GOT3 (cell line): ENCODE measurements around the gene BNC2.
"Not testable (repeated sequence)": the region's sequence is repeated elsewhere in the genome, so short reads cannot be mapped to it uniquely, and the experiment has no call there.

Source experiments
- DNase-seq: peaks from one replicate; lab custom pipeline; 2025; ENCODE audit warnings: mixed read lengths; lab: John Stamatoyannopoulos, UW

Gene BNC2

DNA sequence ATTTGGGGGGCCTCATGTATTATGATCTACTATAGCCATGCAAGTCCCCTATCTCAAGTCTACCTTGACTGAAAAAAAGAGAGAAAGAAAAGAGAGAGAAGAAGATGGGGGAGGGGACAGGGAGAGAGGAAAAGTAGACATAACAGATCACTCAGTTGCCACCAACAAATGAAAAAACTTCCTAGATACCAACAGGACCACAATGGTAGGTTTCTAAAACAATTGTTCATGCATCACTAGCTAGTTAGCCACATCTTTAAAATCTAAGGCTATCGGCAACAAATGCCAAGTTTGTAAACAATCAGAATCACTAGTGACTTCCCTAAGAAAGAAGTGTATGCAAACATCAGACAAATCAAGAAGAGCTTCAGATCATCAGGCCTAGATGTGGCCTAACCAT lies 328.2 kb downstream of the BNC2 start:
- DNase-seq = no peak

DNA sequence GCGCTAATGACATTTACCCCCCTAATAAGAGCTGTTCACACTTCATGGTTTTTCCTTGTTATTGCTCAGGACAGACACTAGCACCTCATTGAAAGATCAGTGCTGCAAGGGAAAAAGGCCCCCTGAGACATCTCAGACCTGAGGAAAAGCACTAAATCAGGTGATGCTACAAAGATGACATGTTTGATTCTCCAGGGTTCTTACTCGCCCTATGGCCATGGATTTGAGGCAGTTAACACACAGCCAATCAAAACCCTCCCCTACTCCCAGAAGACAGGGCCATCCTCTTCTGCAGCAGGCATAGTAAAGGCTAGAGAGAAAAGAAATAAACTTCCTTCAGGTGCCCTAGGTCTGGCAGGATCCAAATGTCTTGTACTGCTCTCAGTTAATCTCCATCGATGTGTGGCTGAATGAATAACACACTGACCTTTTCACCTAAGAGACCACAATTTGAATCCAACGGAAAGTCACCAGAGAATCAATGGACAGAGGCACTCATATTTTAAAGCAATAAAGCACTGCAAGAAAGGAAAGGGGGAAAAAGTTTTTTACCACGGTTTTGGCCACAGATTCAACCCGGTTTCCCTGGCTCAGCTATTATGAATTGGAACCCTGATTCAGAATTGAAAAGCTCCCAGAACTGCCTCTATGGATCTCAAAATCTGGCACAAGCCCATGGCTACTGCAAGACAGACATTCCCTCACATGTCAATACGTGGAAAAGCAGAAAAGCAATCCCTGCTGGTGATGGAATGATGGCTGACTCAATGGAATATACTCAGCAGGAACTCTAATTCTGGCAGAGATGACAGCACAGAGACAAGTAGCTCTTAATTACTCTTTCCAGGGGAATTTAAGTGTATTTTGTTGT lies 329.5 kb downstream of the BNC2 start:
- no peak for DNase-seq

DNA sequence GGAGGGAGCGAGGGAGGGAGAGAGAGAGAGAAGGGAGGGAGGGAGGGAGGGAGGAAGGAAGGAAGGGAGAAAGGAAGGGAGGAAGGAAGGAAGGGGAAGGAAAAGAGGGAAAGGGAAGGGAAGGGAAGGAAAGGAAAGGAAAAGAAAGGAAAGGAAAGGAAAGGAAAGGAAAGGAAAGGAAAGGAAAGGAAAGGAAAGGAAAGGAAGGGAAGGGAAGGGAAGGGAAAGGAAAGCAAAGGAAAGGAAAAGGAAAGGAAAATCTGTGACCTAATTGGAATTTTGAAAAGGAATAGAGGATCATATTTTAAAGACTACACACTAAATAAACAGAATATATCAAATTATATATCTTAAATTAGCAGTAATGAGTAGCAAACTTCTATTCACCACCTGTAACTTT lies 330.8 kb downstream of the BNC2 start:
- DNase-seq = not testable (repeated sequence)

GRCh38 chr9:16535555-16535954 lies 334.9 kb downstream of the BNC2 start:
- DNase-seq = no peak

DNA sequence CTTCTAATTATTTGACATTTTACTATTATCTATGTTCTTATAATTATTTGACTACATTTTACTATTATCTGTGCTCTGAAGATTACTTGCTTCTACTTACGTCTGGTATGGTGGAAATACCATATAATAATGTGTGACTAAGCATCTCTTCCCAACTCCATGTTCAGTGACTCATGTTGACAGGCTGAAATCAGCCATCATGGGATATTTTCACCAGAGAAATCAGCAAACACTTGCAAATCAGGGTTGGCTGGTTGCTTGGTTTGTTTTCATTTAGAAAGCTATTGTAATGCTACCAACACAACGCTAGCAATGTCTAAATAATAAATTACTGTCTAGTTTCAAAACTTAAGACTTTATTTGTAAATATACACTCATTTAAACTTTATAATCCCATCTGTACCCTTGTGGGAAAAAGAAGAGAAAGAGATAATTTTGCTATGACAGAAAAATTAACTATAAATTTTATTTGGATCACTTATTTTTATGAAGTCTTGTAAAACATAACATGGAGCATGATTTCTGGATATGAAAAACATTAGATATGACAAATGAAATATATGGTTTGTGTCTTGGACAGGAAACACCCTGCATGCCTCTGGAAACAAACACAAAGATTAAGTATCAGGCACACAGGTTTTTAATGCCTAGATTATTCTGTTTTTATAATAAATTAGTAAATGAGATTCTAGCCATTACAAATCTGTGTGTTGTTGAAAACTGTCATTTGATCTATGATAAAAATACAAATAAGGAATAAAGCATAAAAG lies 337.6 kb downstream of the BNC2 start:
- DNase-seq = no peak

GRCh38 chr9:16532272-16532671 lies 338.2 kb downstream of the BNC2 start:
- no peak for DNase-seq

DNA sequence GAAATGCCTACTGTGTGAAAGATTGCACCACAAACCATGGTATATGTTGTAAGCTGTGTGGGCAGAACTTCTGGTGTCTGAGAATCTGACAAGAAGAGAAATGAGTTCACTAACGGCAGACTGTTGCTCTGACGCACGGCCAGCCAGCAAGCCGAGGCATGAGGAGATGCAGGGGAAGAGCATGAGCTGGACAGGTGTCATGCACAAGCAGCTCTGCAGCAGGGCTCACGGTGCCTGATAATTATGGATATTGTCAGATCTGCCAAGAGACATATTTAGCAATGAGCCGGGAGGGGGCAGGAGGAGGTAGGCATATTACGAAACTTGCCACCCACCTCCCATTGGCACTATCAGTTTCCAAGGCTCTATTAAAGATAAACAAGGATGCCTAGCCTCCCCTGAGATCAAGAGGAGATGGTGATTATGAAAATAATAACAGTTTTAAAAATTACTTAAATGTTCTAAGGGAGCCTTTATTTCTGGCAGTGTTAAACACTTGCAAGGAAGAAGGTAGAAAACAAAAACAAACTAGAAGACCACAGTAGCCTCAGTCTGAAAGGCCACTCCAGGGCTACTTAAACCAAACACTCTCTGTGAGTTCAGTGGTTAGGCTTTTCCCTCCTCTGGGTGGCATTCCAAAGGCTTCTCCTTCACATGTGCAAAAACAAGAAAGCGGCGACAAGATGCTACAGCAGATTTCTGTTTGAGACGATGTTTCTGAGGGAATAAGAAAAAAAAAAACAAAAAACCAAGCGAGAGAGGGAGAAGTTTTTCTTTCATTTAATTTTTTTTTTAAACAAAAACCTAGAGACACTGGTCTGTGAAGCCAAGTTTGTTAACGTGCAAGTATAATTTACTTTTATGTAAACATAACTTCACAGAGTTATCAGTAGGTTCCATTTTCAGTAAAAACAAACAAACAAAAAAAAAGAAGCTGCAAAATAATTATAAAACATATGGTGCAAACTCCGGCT lies 339.5 kb downstream of the BNC2 start:
- no peak for DNase-seq

DNA sequence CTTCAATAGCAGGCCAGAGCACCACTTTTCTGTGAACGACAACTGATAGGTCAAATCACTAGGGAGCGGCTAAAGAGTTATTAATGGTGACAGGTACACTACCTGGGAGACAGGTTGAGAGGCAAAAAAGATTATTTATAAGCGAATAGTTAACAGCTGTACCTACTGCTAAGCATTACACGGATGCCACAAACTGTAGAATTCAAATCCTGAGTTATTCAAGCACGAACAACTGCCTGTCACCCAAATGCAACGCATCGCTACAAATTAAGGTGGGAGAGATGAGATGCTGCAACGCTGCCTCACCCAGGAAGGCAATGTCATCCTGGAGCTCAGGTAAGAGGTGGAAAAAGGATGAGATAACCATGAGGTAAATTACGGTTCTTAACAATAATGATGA lies 342.9 kb downstream of the BNC2 start:
- DNase-seq = no peak

GRCh38 chr9:16526380-16526779 lies 344.1 kb downstream of the BNC2 start:
- no peak for DNase-seq

DNA sequence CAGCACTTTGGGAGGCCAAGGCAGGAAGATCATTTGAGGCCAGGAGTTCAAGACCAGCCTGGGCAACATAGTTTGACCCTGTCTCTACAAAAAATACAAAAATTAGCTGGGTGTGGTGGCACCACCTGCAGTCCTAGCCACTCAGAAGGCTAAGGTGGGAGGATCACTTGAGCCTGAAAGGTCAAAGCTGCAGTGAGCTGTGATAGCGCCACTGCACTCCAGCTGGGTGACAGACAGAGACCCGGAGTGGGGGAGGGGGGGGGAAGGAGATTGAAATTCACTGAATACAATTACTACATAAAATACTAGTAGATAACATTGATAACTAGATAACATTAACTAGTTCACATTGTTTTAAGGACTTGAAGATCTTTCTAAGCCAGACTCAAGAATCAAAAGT lies 345.6 kb downstream of the BNC2 start:
- DNase-seq = no peak

DNA sequence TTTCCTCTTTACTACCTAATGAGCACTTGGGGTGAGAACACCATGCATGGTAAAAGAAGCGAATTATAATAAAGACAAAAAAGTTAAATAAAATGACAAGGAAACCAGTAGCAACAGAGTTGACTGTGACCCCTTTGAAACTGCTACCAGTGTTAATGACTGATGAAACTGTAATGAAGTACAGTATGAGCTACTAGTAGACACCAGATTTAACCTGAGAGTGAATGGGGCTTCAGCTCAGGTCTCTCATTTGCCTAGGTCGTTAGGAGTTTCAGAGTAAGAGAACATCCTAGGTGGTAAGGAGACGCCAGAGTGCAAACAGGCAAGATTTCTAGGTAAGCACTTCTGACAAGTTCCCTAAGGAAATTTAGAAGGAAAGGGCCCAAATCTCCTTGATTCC lies 346.4 kb downstream of the BNC2 start:
- no peak for DNase-seq

DNA sequence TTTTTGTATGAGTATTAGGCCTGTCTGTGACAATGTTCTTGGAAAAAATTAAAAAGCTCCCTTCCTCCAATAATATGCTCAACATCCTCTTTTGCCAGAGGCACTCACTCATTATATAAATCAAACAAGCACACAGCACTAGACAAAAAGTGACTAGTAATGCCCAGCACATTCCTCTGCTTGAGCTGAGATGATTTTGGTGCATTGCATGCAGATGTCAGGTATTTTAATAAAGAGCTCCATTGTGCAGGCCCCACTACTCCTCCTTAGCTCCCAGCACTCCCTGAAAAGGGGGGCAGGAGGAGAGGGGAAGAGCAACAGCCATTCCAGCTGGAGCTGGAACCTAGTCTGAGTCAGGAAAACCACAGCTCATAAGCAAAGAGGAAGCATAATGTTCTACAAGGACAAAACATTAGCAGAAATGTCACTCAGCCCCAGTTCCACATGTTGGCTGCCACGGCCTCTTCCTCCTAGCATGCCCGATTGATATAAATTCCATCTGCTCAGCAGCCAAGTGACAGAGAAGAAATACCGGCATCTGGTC lies 348.5 kb downstream of the BNC2 start:
- DNase-seq = no peak

- no peak for DNase-seq
Observed at GRCh38 chr9:16519001-16519400, 351.5 kb downstream of the BNC2 start.

DNA sequence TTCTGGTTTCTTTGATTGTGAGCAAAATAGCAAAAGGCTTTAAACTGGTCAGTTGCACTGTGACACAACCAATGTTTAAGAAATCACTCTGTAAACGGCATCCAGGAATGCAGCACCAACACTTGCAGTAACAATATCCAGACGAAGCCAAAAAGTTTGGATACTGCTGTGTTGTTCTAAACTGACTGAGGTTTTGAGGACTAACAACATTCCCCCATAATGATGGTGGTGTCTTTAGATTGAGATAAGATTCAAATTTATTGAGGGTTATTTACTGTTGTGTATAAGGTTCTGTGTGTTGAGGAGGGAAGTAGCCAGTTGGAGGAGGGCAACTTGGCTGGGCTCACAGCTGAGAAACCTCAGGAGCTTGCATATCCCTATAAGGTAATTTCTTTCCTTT lies 353.6 kb downstream of the BNC2 start:
- no peak for DNase-seq

DNA sequence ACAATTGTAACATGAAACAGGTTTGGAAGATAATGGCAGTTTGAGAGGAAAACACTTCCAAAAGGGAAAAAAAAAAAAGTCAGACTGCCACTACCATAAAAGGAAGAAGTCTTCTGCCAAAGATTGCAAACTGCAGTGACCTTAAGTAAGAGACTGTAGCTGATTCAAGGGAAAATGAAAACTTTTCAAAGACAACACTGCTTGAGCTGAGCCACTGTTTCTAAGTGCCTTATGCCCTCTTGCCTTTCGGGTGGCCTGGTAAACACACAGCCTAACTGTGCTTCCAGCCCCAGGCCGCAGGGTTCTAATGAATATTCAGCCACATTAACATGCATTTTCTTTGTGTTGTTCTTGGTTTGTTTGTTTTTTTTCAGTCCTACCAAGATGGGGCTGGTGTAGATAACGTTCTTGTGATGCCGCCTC lies 354.6 kb downstream of the BNC2 start:
- DNase-seq = no peak

DNA sequence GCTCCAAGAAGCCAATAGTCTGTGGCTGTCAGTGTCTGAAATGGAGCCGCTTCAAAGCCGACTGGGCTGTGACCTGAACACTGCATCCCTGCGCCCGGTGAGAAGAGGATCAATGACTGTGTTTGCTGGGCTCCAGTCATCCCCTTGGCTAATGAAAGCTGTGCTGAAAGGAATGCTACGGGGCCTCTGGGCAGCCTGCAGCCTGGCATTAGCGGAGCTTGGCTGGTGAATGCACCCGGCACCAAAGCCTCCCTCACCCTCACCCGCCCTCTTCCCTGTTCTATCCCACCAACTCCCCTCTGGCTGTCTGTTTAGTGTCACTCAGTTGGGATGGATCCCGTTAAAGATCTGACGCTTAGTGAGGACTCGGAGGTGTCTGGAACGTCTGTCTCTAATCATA lies 355.3 kb downstream of the BNC2 start:
- no peak for DNase-seq

- no peak for DNase-seq
Observed at GRCh38 chr9:16514131-16514530, 356.3 kb downstream of the BNC2 start.

- no peak for DNase-seq
Observed at GRCh38 chr9:16512281-16512680, 358.2 kb downstream of the BNC2 start.

GRCh38 chr9:16510482-16510881 lies 360.0 kb downstream of the BNC2 start:
- DNase-seq = no peak

- DNase-seq = no peak
Observed at GRCh38 chr9:16509997-16510396, 360.5 kb downstream of the BNC2 start.

DNA sequence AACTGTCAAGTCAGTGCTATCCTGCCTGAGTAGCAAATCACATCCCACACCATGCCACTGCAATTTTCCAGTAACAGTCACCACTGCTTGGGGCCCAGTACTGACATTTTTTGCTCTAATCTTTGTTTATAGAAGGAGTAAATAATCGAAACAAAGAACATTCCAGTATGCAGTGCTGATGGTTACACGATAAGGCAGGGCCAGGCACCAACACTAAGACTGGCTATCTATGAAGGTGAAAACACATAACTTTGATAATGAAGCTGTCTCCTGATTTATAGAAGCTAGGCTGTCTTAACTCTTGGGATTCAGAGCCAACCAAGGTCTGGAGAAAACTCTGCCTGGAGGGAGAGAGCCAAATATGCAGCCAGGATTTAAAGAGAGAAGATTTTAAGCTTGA lies 365.3 kb downstream of the BNC2 start:
- no peak for DNase-seq

GRCh38 chr9:16501726-16502125 lies 368.7 kb downstream of the BNC2 start:
- no peak for DNase-seq
